ENCODE measurements around the gene UGT1A4. TPM values are rescaled to one million over a fixed set of nuclear protein-coding genes. Genes with fewer than 3 reads are reported as not detected.
"Not testable (repeated sequence)": the region's sequence is repeated elsewhere in the genome, so short reads cannot be mapped to it uniquely, and the experiment has no call there.

UGT1A4 gene
- total RNA-seq, 2 experiments from 2014 or later: not detected

GRCh38 chr2:233705911-233706506, 12.5 kb upstream of the UGT1A4 start:
- H3K27me3 Mint-ChIP-seq: peaks cover 9% of the 10 kb centered on the region
- H3K4me3 Mint-ChIP-seq: no peak overlapping the region
- no peaks in the 10 kb centered on the region for H3K4me1 Mint-ChIP-seq (ENCODE audit: low read depth)
- no peak overlapping the region for H3K27ac Mint-ChIP-seq
- no peaks in the 10 kb centered on the region for H3K9me3 Mint-ChIP-seq
- ChIA-PET POLR2A (no interaction called here), CTCF (no interaction called here)
- no peak for DNase-seq
- intact Hi-C loops (cut with micrococcal nuclease): no loop called here
- no peaks in the 10 kb centered on the region for H3K36me3 Mint-ChIP-seq

GRCh38 chr2:233706720-233707119, 11.8 kb upstream of the UGT1A4 start:
- intact Hi-C loops (cut with micrococcal nuclease): no loop called here
- Mint-ChIP-seq H3K9me3 (no peaks in the 10 kb centered on the region), H3K36me3 (no peaks in the 10 kb centered on the region), H3K27me3 (peaks cover 12% of the 10 kb centered on the region), H3K4me1 (ENCODE audit: low read depth) (no peaks in the 10 kb centered on the region), H3K27ac (no peak overlapping the region), H3K4me3 (no peak overlapping the region)
- no peak for DNase-seq
- POLR2A ChIA-PET: no interaction called here
- CTCF ChIA-PET: no interaction called here

DNA sequence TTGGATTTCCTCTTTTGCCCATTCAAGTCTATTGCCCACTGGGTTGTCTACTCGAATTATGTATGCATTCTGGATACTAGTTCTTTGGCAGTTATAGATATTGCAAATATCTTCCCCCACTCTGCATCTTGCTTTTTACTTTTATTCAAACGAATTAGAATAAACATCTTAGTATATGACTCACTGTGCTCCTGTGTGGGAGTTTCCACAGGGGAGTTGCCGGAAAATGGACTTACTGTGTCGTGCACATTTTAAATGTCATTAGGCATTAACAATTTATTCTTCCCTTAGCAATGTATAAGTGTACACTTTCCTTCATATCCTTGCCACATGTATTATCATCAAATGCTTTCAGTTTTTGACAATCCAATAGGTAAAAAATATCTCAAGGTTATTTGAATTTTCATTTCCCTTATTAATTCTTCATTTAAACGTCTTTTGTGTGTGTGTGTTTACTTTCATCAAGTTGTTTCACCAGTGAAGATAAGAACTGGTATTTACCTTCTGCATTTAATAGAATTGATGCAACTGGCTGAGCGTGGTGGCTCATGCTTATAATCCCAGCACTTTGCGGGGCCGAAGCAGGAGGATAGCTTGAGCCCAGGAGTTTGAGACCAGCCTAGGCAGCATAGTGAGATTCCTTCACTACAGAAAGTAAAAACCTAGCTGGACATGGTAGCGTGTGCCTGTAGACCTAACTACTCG, 10.4 kb upstream of the UGT1A4 start:
- no peaks in the 10 kb centered on the region for H3K9me3 Mint-ChIP-seq
- H3K4me3 Mint-ChIP-seq: no peak overlapping the region
- peaks cover 17% of the 10 kb centered on the region for H3K27me3 Mint-ChIP-seq
- intact Hi-C loops (cut with micrococcal nuclease): no loop called here
- H3K36me3 Mint-ChIP-seq: no peaks in the 10 kb centered on the region
- CTCF ChIA-PET: no interaction called here
- no peaks in the 10 kb centered on the region for H3K4me1 Mint-ChIP-seq (ENCODE audit: low read depth)
- no peak overlapping the region for H3K27ac Mint-ChIP-seq
- POLR2A ChIA-PET: no interaction called here
- no peak for DNase-seq

GRCh38 chr2:233708942-233709341, 9.6 kb upstream of the UGT1A4 start:
- POLR2A ChIA-PET: no interaction called here
- H3K4me3 Mint-ChIP-seq: no peak overlapping the region
- no peaks in the 10 kb centered on the region for H3K9me3 Mint-ChIP-seq
- H3K27me3 Mint-ChIP-seq: peaks cover 23% of the 10 kb centered on the region
- intact Hi-C loops (cut with micrococcal nuclease): no loop called here
- no peak for DNase-seq
- H3K4me1 Mint-ChIP-seq (ENCODE audit: low read depth): no peaks in the 10 kb centered on the region
- no peaks in the 10 kb centered on the region for H3K36me3 Mint-ChIP-seq
- CTCF ChIA-PET: no interaction called here
- no peak overlapping the region for H3K27ac Mint-ChIP-seq

DNA sequence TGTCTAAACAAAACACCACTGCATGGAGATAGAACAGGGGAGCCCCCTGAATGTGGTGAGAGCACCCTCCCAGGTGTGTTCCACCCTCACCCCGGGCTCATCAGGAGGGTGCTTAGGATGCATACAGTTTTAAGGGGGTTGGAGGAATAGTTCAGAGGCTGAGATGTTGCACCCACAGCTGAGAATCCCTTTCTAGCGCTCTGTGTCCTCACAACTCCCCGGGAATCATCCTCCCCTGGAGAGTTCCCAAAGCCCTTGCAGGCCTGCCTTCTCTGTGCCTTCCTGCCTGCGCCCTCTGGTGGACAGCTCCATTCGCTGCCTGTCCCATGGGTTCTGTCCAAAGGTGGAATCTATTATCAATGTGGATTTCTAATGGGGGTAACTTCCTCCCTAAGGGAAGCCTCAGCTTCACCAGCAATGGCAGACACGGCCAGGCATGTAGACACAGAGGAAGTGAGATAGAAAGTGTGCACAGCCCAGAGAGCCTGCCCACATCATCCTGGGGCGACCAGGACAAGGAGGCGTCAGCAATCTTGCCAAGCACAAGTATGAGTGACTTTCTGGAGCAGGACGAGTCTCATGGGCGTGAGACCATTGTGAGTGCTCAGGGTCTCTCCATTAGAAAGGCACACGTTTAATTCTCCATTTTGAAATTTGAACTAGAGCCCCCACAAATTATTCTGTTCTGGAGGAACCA, 7.1 kb upstream of the UGT1A4 start:
- Mint-ChIP-seq H3K27me3 (peaks cover 29% of the 10 kb centered on the region), H3K4me3 (no peak overlapping the region), H3K27ac (no peak overlapping the region), H3K9me3 (no peaks in the 10 kb centered on the region), H3K36me3 (no peaks in the 10 kb centered on the region), H3K4me1 (ENCODE audit: low read depth) (no peaks in the 10 kb centered on the region)
- intact Hi-C loops (cut with micrococcal nuclease): loop anchor here (10.0 kb wide), 1 partner anchor 307 kb away; no protein-coding TSS in a partner anchor
- ChIA-PET CTCF (interaction anchor here (0.7 to 2.6 kb wide), 9 partner anchors 8 to 268 kb away, joined by 3 to 6 read pairs (median 3); partner anchors contain the start of gene UGT1A6), POLR2A (no interaction called here)
- peak; percentile 75 for DNase-seq

DNA sequence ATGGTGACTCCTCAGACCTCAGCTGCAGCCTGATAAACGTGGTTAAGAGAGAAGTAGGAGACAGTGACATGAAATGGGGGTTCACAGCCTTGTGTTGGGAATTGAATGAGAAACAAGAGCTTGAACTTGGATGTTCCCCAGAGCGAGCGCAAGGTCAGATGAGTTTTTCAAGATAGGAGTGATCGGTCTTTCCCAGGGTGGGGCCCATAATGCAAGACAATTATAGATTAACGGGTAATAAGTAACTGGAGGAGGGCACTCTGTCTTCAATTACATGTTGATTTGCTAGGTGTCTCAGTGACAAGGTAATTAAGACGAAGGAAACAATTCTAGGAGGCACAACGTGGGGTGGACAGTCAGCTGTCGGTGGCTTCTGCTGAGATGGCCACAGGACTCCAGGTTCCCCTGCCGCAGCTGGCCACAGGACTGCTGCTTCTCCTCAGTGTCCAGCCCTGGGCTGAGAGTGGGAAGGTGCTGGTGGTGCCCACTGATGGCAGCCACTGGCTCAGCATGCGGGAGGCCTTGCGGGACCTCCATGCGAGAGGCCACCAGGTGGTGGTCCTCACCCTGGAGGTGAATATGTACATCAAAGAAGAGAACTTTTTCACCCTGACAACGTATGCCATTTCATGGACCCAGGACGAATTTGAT, 5.8 kb upstream of the UGT1A4 start, which contains the start of gene UGT1A5:
UGT1A5 (plus strand) TSS at position 297 of the 651 bp plus-strand sequence; CDS start at position 382, 85 bp downstream.
- ChIA-PET POLR2A (no interaction called here), CTCF (interaction anchor here (2.6 kb wide), 1 partner anchor 111 kb away, joined by 6 read pairs; no protein-coding TSS in a partner anchor)
- no peaks in the 10 kb centered on the region for H3K4me1 Mint-ChIP-seq (ENCODE audit: low read depth)
- no peak within 1 kb of the TSS for H3K27ac Mint-ChIP-seq
- intact Hi-C loops (cut with micrococcal nuclease): loop anchor here (10.0 kb wide), 1 partner anchor 308 kb away; no protein-coding TSS in a partner anchor
- no peaks in the 10 kb centered on the region for H3K36me3 Mint-ChIP-seq
- no peak for DNase-seq
- no peaks in the 10 kb centered on the region for H3K9me3 Mint-ChIP-seq
- no peak within 1 kb of the TSS for H3K4me3 Mint-ChIP-seq
- peaks cover 30% of the 10 kb centered on the region for H3K27me3 Mint-ChIP-seq

GRCh38 chr2:233713262-233713615, 5.3 kb upstream of the UGT1A4 start:
- DNase-seq: no peak
- peaks cover 30% of the 10 kb centered on the region for H3K27me3 Mint-ChIP-seq
- H3K36me3 Mint-ChIP-seq: no peaks in the 10 kb centered on the region
- ChIA-PET CTCF (interaction anchor here (2.6 kb wide), 1 partner anchor 111 kb away, joined by 6 read pairs; no protein-coding TSS in a partner anchor), POLR2A (no interaction called here)
- intact Hi-C loops (cut with micrococcal nuclease): loop anchor here (10.0 kb wide), 1 partner anchor 308 kb away; no protein-coding TSS in a partner anchor
- no peaks in the 10 kb centered on the region for H3K4me1 Mint-ChIP-seq (ENCODE audit: low read depth)
- no peaks in the 10 kb centered on the region for H3K9me3 Mint-ChIP-seq
- no peak overlapping the region for H3K4me3 Mint-ChIP-seq
- H3K27ac Mint-ChIP-seq: no peak overlapping the region

GRCh38 chr2:233714121-233714520, 4.4 kb upstream of the UGT1A4 start:
- POLR2A ChIA-PET: no interaction called here
- H3K4me3 Mint-ChIP-seq: no peak overlapping the region
- DNase-seq: no peak
- H3K27ac Mint-ChIP-seq: no peak overlapping the region
- intact Hi-C loops (cut with micrococcal nuclease): loop anchor here (10.0 kb wide), 1 partner anchor 309 kb away; no protein-coding TSS in a partner anchor
- H3K27me3 Mint-ChIP-seq: peaks cover 33% of the 10 kb centered on the region
- H3K9me3 Mint-ChIP-seq: no peaks in the 10 kb centered on the region
- H3K36me3 Mint-ChIP-seq: no peaks in the 10 kb centered on the region
- CTCF ChIA-PET: no interaction called here
- no peaks in the 10 kb centered on the region for H3K4me1 Mint-ChIP-seq (ENCODE audit: low read depth)

GRCh38 chr2:233728723-233729301, 10.3 kb downstream of the UGT1A4 start, which contains the start of gene UGT1A3:
UGT1A3 (plus strand) TSS chr2:233729042; CDS start chr2:233729127, 85 bp downstream.
- H3K4me3 Mint-ChIP-seq: no peak within 1 kb of the TSS
- no peaks in the 10 kb centered on the region for H3K4me1 Mint-ChIP-seq (ENCODE audit: low read depth)
- intact Hi-C loops (cut with micrococcal nuclease): no loop called here
- no peaks in the 10 kb centered on the region for H3K9me3 Mint-ChIP-seq
- ChIA-PET POLR2A (no interaction called here), CTCF (interaction anchor here (1.0 kb wide), 1 partner anchor 17 kb away, joined by 3 read pairs; no protein-coding TSS in a partner anchor)
- peaks cover 16% of the 10 kb centered on the region for H3K27me3 Mint-ChIP-seq
- no peak for DNase-seq
- no peaks in the 10 kb centered on the region for H3K36me3 Mint-ChIP-seq
- no peak within 1 kb of the TSS for H3K27ac Mint-ChIP-seq

DNA sequence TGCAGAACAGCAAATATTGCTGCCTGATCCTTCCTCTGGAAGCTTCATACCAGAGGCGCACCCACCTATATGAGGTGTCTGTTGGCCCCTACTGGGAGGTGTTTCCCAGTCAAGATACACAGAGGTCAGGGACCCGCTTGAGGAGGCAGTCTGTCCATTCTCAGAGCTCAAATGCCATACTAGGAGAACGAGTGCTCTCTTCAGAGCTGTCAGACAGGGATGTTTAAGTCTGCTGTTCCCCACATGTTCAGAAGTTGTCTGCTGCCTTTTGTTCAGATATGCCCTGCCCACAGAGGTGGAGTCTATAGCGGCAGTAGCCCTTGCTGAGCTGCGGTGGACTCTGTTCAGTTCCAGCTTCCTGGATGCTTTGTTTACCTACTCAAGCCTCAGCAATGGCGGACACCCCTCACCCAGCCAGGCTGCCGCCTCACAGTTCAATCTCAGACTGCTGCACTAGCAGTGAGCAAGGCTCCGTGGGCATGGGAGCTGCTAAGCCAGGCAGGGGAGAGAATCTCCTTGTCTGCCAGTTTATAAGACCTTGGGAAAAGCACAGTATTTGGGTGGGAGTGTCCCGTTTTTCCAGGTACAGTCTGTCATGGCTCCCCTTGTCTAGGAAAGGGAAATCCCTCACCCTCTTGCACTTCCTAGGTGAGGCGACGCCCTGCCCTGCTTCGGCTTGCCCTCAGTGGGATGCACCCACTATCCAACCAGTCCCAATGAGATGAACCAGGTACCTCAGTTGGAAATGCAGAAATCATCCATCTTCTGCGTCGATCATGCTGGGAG, 18.5 kb downstream of the UGT1A4 start:
- H3K4me3 Mint-ChIP-seq; H3K27ac Mint-ChIP-seq; H3K36me3 Mint-ChIP-seq; H3K4me1 Mint-ChIP-seq (ENCODE audit: low read depth); intact Hi-C loops (cut with micrococcal nuclease); H3K9me3 Mint-ChIP-seq; DNase-seq: not testable (repeated sequence)
- peaks cover 15% of the 10 kb centered on the region for H3K27me3 Mint-ChIP-seq
- ChIA-PET CTCF (interaction anchor here (2.4 kb wide), 1 partner anchor 26 kb away, joined by 6 read pairs; no protein-coding TSS in a partner anchor), POLR2A (interaction anchor here (0.6 kb wide), 1 partner anchor 781 kb away, joined by 3 read pairs; no protein-coding TSS in a partner anchor)

DNA sequence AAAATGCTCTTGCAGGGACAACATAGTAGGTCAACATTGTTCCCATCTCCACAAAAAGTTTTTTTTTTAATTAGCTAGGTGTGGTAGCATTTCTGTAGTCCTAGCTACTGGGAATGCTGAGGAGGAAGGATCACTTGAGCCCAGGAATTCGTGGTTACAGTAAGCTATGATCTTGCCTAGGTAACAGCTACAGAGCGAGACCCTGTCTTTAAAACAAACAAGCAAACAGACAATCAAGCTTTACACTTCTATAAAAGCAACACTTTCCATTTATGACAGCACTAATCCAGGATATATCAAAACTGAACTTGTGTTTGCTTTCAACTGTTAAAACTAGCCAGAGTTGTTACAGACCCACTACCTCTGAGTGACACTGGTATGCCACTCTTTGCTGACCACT, 22.3 kb downstream of the UGT1A4 start:
- intact Hi-C loops (cut with micrococcal nuclease): no loop called here
- no peaks in the 10 kb centered on the region for H3K9me3 Mint-ChIP-seq
- ChIA-PET CTCF (no interaction called here), POLR2A (no interaction called here)
- H3K36me3 Mint-ChIP-seq: no peaks in the 10 kb centered on the region
- no peak for DNase-seq
- H3K27ac Mint-ChIP-seq: no peak overlapping the region
- no peak overlapping the region for H3K4me3 Mint-ChIP-seq
- H3K4me1 Mint-ChIP-seq (ENCODE audit: low read depth): no peaks in the 10 kb centered on the region
- H3K27me3 Mint-ChIP-seq: peaks cover 10% of the 10 kb centered on the region

Data from activated CD4-positive, alpha-beta memory T cell treated with anti-CD3 and anti-CD28 coated beads for 36 hours (primary cell).